Tibial artery (tissue), 4 donors: ENCODE results near the gene EIPR1.

Experiments
- DNase-seq, 2 donors: peaks; one replicate each; pipeline ENCODE4 v3.0.0-alpha.2; 2019
- H3K27ac ChIP-seq, 2 donors: fragments of 200-600 bp; sonication (generic) in 1 of 2; 1 replicate in 1 of 2; 2 replicates in 1 of 2; pipeline ENCODE4 v1.5.1; 2018 to 2019; ENCODE audit warnings: mild to moderate bottlenecking in 1 of 2
- H3K27me3 ChIP-seq, 2 donors: fragments of 200-600 bp; sonication (generic) in 1 of 2; one replicate each; pipeline versions ENCODE4 v1.5.1 to v1.6.0; 2016 to 2019
- H3K36me3 ChIP-seq, 3 donors: fragments of 200-600 bp; sonication (generic) in 2 of 3; one replicate each; pipeline ENCODE4 v1.5.1; 2016 to 2019; ENCODE audit warnings: mild to moderate bottlenecking in 2 of 3
- H3K4me1 ChIP-seq, 4 donors: fragments of 200-600 bp; sonication (generic) in 2 of 4; 1 replicate in 3 of 4; 2 replicates in 1 of 4; pipeline ENCODE4 v1.5.1; 2016 to 2019
- H3K4me3 ChIP-seq, 2 donors: fragments of 200-600 bp; sonication (generic) in 1 of 2; 1 replicate in 1 of 2; 2 replicates in 1 of 2; pipeline ENCODE4 v1.5.1; 2018 to 2019; ENCODE audit warnings: mild to moderate bottlenecking in 2 of 2
- H3K9me3 ChIP-seq, 3 donors: fragments of 200-600 bp; sonication (generic) in 1 of 3; one replicate each; pipeline ENCODE4 v1.5.1; 2016 to 2019
- intact Hi-C: fragments of 100-400 bp; cut with DNase I; formaldehyde crosslinking; loops from one replicate; pipeline ENCODE4 v1.15.0; 2023; ENCODE audit warnings: low total_unique reads
- TF ChIP-seq, protein P1 (sequence below), 2 experiments: fragments of 200-600 bp in 1 of 2; fragments of 450-650 bp in 1 of 2; IDR thresholded peaks; one replicate each; pipeline ENCODE4 v1.5.1; 2017 to 2019; ENCODE audit warnings: antibody characterized with exemption in 2 of 2, mild to moderate bottlenecking in 1 of 2, moderate library complexity in 1 of 2

Gene EIPR1

GRCh38 chr2:3406501-3406900 is 28.9 kb upstream of the EIPR1 start:
- H3K36me3 ChIP-seq = peaks cover 10 to 24% (median 15%) of the 10 kb centered on the region in 3 donors
- H3K27ac ChIP-seq = no peak overlapping the region
- no peak for DNase-seq
- TF ChIP-seq, protein P1, sequence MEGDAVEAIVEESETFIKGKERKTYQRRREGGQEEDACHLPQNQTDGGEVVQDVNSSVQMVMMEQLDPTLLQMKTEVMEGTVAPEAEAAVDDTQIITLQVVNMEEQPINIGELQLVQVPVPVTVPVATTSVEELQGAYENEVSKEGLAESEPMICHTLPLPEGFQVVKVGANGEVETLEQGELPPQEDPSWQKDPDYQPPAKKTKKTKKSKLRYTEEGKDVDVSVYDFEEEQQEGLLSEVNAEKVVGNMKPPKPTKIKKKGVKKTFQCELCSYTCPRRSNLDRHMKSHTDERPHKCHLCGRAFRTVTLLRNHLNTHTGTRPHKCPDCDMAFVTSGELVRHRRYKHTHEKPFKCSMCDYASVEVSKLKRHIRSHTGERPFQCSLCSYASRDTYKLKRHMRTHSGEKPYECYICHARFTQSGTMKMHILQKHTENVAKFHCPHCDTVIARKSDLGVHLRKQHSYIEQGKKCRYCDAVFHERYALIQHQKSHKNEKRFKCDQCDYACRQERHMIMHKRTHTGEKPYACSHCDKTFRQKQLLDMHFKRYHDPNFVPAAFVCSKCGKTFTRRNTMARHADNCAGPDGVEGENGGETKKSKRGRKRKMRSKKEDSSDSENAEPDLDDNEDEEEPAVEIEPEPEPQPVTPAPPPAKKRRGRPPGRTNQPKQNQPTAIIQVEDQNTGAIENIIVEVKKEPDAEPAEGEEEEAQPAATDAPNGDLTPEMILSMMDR (IDR thresholded peaks at IDR 0.05) = no peak
- intact Hi-C loops = no loop called here
- H3K4me3 ChIP-seq = no peak overlapping the region
- H3K9me3 ChIP-seq = no peaks in the 10 kb centered on the region
- peaks cover 0 to 4% (median 0%) of the 10 kb centered on the region in 4 donors for H3K4me1 ChIP-seq
- H3K27me3 ChIP-seq = no peaks in the 10 kb centered on the region

DNA sequence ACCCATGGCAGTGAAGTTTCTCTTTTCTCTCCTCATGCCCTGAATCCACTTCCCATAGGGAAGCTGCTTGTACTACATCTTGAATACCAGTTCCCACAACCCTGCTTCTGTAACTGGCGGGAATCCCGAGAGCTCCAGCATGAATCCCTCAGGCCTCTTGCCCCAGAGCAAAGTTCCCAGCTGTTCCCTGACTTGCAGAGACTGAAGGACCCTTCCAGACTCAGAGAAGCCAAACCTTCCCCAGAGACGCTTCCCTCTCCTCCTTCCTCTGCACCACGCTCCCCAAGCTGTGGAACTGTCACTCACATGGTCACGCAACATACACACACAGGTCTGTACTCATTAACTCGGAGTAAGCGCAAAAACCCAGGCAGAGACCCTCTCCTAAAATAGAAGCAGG is 28.3 kb upstream of the EIPR1 start:
- Histone ChIP-seq H3K9me3 (no peaks in the 10 kb centered on the region), H3K36me3 (peaks cover 15 to 30% (median 15%) of the 10 kb centered on the region in 3 donors), H3K27me3 (no peaks in the 10 kb centered on the region), H3K4me1 (peaks cover 0 to 4% (median 0%) of the 10 kb centered on the region in 4 donors), H3K27ac (no peak overlapping the region), H3K4me3 (no peak overlapping the region)
- intact Hi-C loops = no loop called here
- no peak for DNase-seq
- TF ChIP-seq, protein P1 (IDR thresholded peaks at IDR 0.05) = no peak

- Histone ChIP-seq H3K4me1 (peaks cover 0 to 4% (median 0%) of the 10 kb centered on the region in 4 donors), H3K36me3 (peaks cover 15 to 36% (median 20%) of the 10 kb centered on the region in 3 donors), H3K4me3 (no peak overlapping the region), H3K27me3 (no peaks in the 10 kb centered on the region), H3K9me3 (no peaks in the 10 kb centered on the region), H3K27ac (no peak overlapping the region)
- TF ChIP-seq, protein P1 (IDR thresholded peaks at IDR 0.05) = no peak
- DNase-seq = no peak
- intact Hi-C loops = no loop called here
Measured at GRCh38 chr2:3405307-3405706, 27.7 kb upstream of the EIPR1 start.

GRCh38 chr2:3404349-3404894 is 26.8 kb upstream of the EIPR1 start:
- H3K27ac ChIP-seq = no peak overlapping the region
- no peak for DNase-seq
- no peak overlapping the region for H3K4me3 ChIP-seq
- H3K9me3 ChIP-seq = no peaks in the 10 kb centered on the region
- peaks cover 15 to 43% (median 27%) of the 10 kb centered on the region in 3 donors for H3K36me3 ChIP-seq
- H3K4me1 ChIP-seq = peaks cover 0 to 4% (median 0%) of the 10 kb centered on the region in 4 donors
- intact Hi-C loops = no loop called here
- H3K27me3 ChIP-seq = no peaks in the 10 kb centered on the region
- TF ChIP-seq, protein P1 (IDR thresholded peaks at IDR 0.05) = no peak

DNA sequence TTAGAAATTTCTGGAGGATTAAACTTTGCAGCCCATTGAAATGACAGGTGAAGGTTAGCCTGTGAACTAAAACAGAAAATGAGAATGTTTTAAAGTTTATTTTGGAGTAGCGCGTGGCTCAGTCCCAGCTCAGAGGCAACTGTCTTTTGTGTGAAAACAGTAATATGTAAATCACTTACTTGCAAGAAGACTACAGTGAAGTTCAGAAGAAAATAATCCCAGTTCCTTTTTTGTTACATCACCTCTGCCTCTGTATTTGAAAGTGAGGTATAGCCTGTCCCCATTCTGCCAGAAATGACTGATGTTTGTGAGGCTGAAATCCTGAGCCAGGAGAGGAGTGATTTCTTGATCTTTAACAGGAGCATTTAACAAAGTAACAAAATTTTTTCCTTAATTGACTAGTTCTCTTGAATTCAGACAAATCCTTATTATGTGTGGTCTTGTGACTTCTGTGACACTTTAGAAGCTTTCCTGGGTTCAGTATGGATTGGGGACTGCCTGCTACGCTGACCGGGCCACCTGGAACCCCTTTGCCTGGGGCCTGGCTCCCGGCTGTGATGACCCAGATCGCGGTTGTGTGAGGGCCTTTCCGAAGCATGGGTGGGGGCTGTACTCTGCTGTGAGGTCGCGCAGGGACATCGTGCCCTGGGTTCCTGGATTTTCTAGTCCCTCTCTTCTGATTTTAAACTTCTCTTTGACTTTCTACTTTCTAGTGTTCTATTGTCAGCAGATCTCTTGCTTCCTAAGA is 26.1 kb upstream of the EIPR1 start:
- peaks cover 15 to 49% (median 32%) of the 10 kb centered on the region in 3 donors for H3K36me3 ChIP-seq
- H3K9me3 ChIP-seq = no peaks in the 10 kb centered on the region
- intact Hi-C loops = no loop called here
- no peaks in the 10 kb centered on the region for H3K27me3 ChIP-seq
- no peak overlapping the region for H3K4me3 ChIP-seq
- no peak overlapping the region for H3K27ac ChIP-seq
- TF ChIP-seq, protein P1 (IDR thresholded peaks at IDR 0.05) = no peak
- DNase-seq = no peak
- H3K4me1 ChIP-seq = peaks cover 0 to 4% (median 0%) of the 10 kb centered on the region in 4 donors
